GM18867 (cell line): ENCODE data around the gene C14orf119.
"Not testable (repeated sequence)": the region's sequence is repeated elsewhere in the genome, so short reads cannot be mapped to it uniquely, and the experiment has no call there.

Experiments used
- ATAC-seq: cut with Tn5 transposase; IDR thresholded peaks from one replicate; pipeline ENCODE4 v1.9.1; 2021; ENCODE audit warnings: mild to moderate bottlenecking, moderate library complexity; ENCODE audit not compliant: unreplicated experiment

Gene C14orf119

GRCh38 chr14:23107620-23108019 lies 12.3 kb downstream of the C14orf119 start:
- not testable (repeated sequence) for ATAC-seq

GRCh38 chr14:23108169-23108568 lies 12.9 kb downstream of the C14orf119 start:
- ATAC-seq, result not testable (repeated sequence)

- ATAC-seq, result no peak
Observed at GRCh38 chr14:23109769-23110168, 14.5 kb downstream of the C14orf119 start.

- no peak for ATAC-seq
Observed at GRCh38 chr14:23110579-23111365, 15.5 kb downstream of the C14orf119 start.

GRCh38 chr14:23112359-23113178 lies 17.3 kb downstream of the C14orf119 start:
- no peak for ATAC-seq

GRCh38 chr14:23113431-23114119 lies 18.3 kb downstream of the C14orf119 start:
- ATAC-seq, result no peak

- ATAC-seq, result no peak
Observed at GRCh38 chr14:23114120-23114458, 18.8 kb downstream of the C14orf119 start.

GRCh38 chr14:23114669-23115038 lies 19.3 kb downstream of the C14orf119 start:
- ATAC-seq, result no peak

- no peak for ATAC-seq
Observed at GRCh38 chr14:23115039-23115731, 19.9 kb downstream of the C14orf119 start.

- no peak for ATAC-seq
Observed at GRCh38 chr14:23115918-23116317, 20.6 kb downstream of the C14orf119 start.

- ATAC-seq, result no peak
Observed at GRCh38 chr14:23117371-23118020, 22.2 kb downstream of the C14orf119 start.

GRCh38 chr14:23118506-23119362 lies 23.4 kb downstream of the C14orf119 start, which contains the start of gene CEBPE:
TSS of gene CEBPE (minus strand) at chr14:23119255. CDS start at chr14:23119091, 164 bp downstream.
- ATAC-seq, result no peak

GRCh38 chr14:23119363-23120327 lies 24.3 kb downstream of the C14orf119 start:
- ATAC-seq, result no peak

GRCh38 chr14:23120541-23121251 lies 25.4 kb downstream of the C14orf119 start:
- peak; percentile 72 for ATAC-seq

- no peak for ATAC-seq
Observed at GRCh38 chr14:23121361-23121771, 26.1 kb downstream of the C14orf119 start.

- ATAC-seq, result no peak
Observed at GRCh38 chr14:23122086-23122485, 26.8 kb downstream of the C14orf119 start.

GRCh38 chr14:23123419-23123818 lies 28.1 kb downstream of the C14orf119 start:
- no peak for ATAC-seq
